Mesothelial cell of epicardium (in vitro differentiated cells): ENCODE results near the gene KCNAB2. TPM values are rescaled to one million over a fixed set of nuclear protein-coding genes. Genes with fewer than 3 reads are reported as not detected.
"Not testable (repeated sequence)": the region's sequence is repeated elsewhere in the genome, so short reads cannot be mapped to it uniquely, and the experiment has no call there.

Experiments used
- DNase-seq, 2 experiments: peaks; one replicate each; pipeline ENCODE4 v3.0.0; 2021; ENCODE audit warnings: low spot score in 2 of 2; ENCODE audit not compliant: unreplicated experiment in 2 of 2
- H3K27ac Mint-ChIP-seq: 2 replicates; pipeline ENCODE4 v1.8.0; 2021; ENCODE audit warnings: mixed read lengths
- H3K27me3 Mint-ChIP-seq: 2 replicates; pipeline ENCODE4 v1.8.0; 2021; ENCODE audit warnings: low read depth, mixed read lengths
- H3K36me3 Mint-ChIP-seq: 2 replicates; pipeline ENCODE4 v1.8.0; 2021; ENCODE audit warnings: mixed read lengths
- H3K4me1 Mint-ChIP-seq: 2 replicates; pipeline ENCODE4 v1.8.0; 2021; ENCODE audit warnings: mixed read lengths
- H3K4me3 Mint-ChIP-seq: 2 replicates; pipeline ENCODE4 v1.8.0; 2021; ENCODE audit warnings: mild to moderate bottlenecking, moderate library complexity, mixed read lengths
- H3K9me3 Mint-ChIP-seq: 2 replicates; pipeline ENCODE4 v1.8.0; 2021; ENCODE audit warnings: mixed read lengths
- CTCF ChIP-seq: fragments of 200-600 bp; sonication (generic); IDR thresholded peaks from one replicate; pipeline ENCODE4 v1.5.0; 2021; ENCODE audit warnings: antibody characterized with exemption; ENCODE audit not compliant: unreplicated experiment
- total RNA-seq: library from RNA; stranded (reverse); gene quantifications from 3 replicates; pipeline ENCODE4 v1.2.1, GENCODE V29; 2021

KCNAB2 gene
- total RNA-seq, 1 donor from 2014 or later = 10.7 TPM

GRCh38 chr1:6012529-6013318 is 33.0 kb upstream of the KCNAB2 start:
- no peaks in the 10 kb centered on the region for H3K4me1 Mint-ChIP-seq
- no peak overlapping the region for H3K4me3 Mint-ChIP-seq
- no peak overlapping the region for H3K27ac Mint-ChIP-seq
- no peak for TF ChIP-seq CTCF
- no peaks in the 10 kb centered on the region for H3K36me3 Mint-ChIP-seq
- DNase-seq = no peak
- H3K9me3 Mint-ChIP-seq = no peaks in the 10 kb centered on the region
- peaks cover 7% of the 10 kb centered on the region for H3K27me3 Mint-ChIP-seq

DNA sequence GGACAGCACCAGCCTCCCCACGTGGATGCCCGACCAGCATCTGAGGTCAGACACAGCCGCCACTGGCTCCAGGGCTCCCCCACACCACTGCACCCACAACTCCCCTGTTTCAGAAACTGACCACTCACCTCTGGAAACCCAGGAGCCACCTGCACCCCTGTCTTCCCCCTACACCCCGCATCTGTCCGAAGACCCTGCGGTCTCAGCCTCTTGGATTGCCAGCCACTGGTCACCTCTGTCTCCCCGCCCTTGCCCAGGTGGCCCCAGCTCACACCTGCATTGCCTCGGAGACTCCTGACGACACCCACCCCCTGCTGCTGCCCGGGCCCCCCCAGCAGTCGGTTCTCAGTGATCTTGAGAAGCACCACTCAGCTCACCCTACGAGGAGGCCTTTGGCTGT is 32.2 kb upstream of the KCNAB2 start:
- H3K36me3 Mint-ChIP-seq = no peaks in the 10 kb centered on the region
- peaks cover 7% of the 10 kb centered on the region for H3K27me3 Mint-ChIP-seq
- H3K4me3 Mint-ChIP-seq = no peak overlapping the region
- H3K27ac Mint-ChIP-seq = no peak overlapping the region
- TF ChIP-seq CTCF = no peak
- H3K9me3 Mint-ChIP-seq = no peaks in the 10 kb centered on the region
- H3K4me1 Mint-ChIP-seq = no peaks in the 10 kb centered on the region
- DNase-seq = no peak

- no peak for TF ChIP-seq CTCF
- DNase-seq = no peak
- Mint-ChIP-seq H3K9me3 (no peaks in the 10 kb centered on the region), H3K27ac (no peak overlapping the region), H3K27me3 (peaks cover 7% of the 10 kb centered on the region), H3K4me3 (no peak overlapping the region), H3K4me1 (no peaks in the 10 kb centered on the region), H3K36me3 (no peaks in the 10 kb centered on the region)
These were observed 31.3 kb upstream of the KCNAB2 start for GRCh38 chr1:6014130-6014999.

DNA sequence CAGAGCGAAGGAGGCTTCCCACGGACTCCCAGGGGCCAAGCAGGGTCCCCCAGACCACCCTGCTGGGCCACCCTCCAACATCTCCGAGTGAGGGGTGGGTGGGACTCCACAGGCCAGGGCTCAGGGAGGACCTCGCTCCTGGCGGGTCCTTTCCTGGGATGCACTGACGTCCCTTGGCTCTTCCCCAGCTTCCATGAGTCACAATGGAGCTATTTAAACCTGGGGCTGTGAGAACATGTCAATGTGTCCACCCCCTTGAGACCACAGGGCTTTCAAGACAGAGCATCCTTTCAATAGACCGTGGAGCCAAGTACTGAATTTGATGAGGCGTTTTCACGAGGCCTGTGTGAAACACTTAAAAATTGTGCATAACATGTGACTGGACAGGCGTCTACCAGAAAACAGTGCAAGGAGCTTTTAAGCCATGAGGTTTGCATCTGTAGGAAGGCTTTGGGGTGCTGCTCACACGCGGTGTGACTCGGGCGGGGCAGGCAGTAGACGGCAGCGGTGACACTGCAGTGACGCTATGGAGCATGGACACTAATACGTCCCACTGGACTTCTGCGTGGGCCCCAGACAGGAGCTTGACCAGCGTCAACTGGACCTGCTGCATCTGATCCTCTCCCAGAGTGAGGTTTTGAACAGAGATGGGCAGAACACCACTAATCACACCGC is 29.4 kb upstream of the KCNAB2 start:
- no peaks in the 10 kb centered on the region for H3K36me3 Mint-ChIP-seq
- peaks cover 5% of the 10 kb centered on the region for H3K27me3 Mint-ChIP-seq
- no peaks in the 10 kb centered on the region for H3K4me1 Mint-ChIP-seq
- no peak overlapping the region for H3K4me3 Mint-ChIP-seq
- no peak overlapping the region for H3K27ac Mint-ChIP-seq
- H3K9me3 Mint-ChIP-seq = no peaks in the 10 kb centered on the region
- DNase-seq = no peak
- TF ChIP-seq CTCF = no peak

DNA sequence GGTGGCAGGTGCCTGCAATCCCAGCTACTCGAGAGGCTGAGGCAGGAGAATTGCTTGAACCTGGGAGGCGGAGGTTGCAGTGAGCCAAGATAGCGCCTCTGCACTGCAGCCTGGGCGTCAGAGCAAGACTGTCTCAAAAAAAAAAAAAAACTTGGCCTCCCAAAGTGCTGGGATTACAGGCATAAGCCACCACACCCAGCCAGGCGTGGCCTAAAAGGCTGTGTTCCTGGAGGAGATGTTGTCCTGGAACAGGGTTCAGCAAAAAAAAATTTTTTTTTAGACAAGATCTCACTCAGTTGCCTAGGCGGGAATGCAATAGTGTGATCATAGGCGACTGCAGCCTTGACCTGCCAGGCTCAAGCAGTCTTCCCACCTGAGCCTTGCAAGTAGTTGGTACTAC is 28.0 kb upstream of the KCNAB2 start:
- not testable (repeated sequence) for H3K36me3 Mint-ChIP-seq, H3K4me1 Mint-ChIP-seq, H3K9me3 Mint-ChIP-seq, DNase-seq, H3K27ac Mint-ChIP-seq, H3K4me3 Mint-ChIP-seq
- peaks cover 17% of the 10 kb centered on the region for H3K27me3 Mint-ChIP-seq
